Activated T-cell treated with anti-CD3 and anti-CD28 coated beads, Interleukin-2, amount 50 U/mL, for 1 hour (primary cell): ENCODE measurements around the gene DUSP22.
"Not testable (repeated sequence)": the region's sequence is repeated elsewhere in the genome, so short reads cannot be mapped to it uniquely, and the experiment has no call there.

Experiments used
- DNase-seq: peaks from one replicate; pipeline ENCODE4 v3.0.0-alpha.2; 2020

Gene DUSP22

DNA sequence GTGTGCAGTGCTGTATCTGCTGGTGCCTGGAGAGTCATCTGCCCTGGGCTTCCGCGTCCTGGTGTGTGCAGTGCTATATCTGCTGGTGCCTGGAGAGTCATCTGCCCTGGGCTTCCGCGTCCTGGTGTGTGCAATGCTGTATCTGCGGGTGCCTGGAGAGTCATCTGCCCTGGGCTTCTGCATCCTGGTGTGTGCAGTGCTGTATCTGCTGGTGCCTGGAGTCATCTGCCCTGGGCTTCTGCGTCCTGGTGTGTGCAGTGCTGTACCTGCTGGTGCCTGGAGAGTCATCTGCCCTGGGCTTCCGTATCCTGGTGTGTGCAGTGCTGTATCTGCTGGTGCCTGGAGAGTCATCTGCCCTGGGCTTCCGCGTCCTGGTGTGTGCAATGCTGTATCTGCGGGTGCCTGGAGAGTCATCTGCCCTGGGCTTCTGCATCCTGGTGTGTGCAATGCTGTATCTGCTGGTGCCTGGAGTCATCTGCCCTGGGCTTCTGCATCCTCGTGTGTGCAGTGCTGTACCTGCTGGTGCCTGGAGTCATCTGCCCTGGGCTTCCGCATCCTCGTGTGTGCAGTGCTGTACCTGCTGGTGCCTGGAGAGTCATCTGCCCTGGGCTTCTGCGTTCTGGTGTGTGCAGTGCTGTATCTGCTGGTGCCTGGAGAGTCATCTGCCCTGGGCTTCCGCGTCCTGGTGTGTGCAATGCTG, 33.0 kb downstream of the DUSP22 start:
- DNase-seq = not testable (repeated sequence)

DNA sequence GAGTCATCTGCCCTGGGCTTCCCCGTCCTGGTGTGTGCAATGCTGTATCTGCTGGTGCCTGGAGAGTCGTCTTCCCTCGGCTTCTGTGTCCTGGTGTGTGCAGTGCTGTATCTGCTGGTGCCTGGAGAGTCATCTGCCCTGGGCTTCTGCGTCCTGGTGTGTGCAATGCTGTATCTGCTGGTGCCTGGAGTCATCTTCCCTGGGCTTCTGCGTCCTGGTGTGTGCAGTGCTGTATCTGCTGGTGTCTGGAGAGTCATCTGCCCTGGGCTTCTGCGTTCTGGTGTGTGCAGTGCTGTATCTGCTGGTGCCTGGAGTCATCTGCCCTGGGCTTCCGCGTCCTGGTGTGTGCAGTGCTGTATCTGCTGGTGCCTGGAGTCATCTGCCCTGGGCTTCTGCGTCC, 33.8 kb downstream of the DUSP22 start:
- not testable (repeated sequence) for DNase-seq

DNA sequence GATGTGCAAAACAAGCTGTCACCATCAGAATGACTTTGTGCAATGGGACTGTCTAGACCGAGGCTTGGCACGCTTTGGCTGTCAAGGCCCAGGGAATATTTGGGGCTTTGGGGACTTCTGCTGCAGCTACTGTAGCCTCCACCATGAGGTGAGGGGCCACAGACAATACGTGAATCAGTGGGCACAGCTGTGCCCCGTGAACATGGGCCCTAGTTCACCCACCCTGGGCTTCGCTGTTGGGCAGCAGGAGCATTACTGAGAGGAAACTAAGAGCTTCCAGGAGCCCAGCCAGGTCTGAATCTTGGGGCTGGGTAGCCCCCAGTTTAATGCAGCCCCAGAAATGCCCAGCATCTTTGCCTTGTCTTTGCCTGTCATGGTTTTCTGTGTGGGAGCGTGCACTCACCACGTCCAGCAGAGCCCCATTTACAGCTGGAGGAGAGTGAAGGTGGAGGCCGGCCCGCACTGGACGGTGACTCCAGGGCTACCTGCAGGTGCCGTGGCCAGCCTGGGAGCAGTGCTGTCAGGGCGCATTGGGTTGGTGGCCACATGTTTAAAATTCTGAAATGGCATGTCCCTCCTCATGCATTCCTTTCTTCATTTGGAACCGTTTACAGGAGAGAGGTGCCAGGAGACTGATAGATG, 34.7 kb downstream of the DUSP22 start:
- DNase-seq = no peak

- no peak for DNase-seq
Measured at GRCh38 chr6:327538-328116, 35.3 kb downstream of the DUSP22 start.

DNA sequence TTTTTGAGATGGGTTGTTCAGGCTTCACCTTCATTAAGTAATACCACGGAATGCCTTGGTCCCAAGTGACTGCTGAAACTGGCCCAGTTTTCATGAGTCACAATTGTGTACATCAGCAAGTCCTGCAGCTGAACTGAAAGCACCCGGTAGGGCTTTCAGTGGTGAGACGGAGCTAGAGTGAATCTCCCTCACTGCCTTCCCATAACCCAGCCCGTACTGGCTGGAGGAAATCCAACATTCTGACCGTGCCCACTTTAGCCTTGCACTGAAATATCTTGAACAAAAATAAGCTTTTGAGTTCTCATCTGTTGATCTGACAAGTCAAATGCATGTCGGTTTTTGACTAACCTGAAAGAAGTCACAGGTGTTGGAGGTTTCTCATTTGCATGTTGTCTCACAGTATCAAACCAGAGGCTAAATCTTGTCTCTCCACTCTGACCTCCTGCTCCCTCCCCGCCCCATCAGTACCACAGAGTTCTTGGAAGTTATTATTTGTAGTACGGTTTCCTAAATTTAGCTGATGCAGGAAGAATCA, 35.9 kb downstream of the DUSP22 start:
- DNase-seq = no peak

- no peak for DNase-seq
Measured at GRCh38 chr6:328924-329323, 36.6 kb downstream of the DUSP22 start.

DNA sequence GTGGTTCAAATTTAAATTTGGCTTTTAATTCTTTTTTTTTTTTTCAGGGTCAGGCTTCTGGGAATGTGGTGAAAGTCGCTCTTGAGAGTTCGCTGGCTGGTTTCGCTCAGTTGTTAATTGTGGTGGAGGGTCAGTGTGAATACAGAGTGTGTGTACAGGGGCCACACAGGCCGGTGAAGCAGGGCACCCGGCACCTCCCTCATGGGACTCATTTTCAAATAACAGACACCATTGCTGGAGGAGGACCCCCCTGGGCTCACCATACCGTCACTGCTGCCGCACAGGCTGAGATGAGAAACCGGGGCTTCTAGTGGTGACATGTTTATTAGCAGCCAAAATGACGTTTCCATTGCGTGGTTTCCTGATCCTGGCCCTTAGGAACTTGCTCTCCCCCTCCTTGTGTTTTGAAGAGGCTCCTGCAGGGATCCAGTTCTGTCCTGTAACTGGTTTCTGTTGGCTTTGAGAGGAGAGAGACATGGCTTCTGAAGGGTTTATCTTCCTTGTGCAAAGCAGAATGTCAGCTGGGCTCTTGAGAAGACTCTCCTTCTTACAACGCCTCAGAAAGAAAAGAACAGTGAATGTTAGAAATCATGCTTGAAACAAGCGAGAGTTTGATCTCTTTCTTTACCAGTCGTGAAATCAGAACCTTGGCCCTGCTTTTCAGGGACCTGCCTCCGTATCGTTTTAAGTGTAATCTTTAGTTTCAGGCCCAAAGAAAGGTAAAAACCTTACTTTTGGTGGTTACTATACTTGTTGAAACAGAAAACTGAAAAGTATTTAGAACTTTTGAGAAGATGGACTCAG, 37.8 kb downstream of the DUSP22 start:
- DNase-seq = no peak

DNA sequence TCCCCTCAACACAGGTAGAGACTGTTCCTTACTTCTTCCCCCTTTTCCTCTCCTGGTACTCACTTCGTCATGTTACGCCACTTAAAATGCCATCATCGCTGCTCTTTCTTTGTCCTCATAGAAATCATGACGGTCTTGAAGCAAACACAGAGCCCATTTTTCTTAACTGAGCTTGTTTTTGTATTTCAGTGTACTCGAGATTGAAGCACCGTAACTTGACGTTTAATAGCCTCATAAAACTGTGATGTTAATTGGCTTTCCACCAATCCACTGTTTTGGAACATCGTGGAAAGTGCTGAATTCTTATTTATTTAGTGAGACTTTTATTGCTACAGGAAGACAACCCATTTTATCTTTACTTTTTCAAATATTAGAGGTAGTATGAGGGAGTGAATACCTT, 38.7 kb downstream of the DUSP22 start:
- no peak for DNase-seq

- DNase-seq = no peak
Measured at GRCh38 chr6:331622-332521, 39.6 kb downstream of the DUSP22 start.

- DNase-seq = no peak
Measured at GRCh38 chr6:332671-333070, 40.4 kb downstream of the DUSP22 start.

DNA sequence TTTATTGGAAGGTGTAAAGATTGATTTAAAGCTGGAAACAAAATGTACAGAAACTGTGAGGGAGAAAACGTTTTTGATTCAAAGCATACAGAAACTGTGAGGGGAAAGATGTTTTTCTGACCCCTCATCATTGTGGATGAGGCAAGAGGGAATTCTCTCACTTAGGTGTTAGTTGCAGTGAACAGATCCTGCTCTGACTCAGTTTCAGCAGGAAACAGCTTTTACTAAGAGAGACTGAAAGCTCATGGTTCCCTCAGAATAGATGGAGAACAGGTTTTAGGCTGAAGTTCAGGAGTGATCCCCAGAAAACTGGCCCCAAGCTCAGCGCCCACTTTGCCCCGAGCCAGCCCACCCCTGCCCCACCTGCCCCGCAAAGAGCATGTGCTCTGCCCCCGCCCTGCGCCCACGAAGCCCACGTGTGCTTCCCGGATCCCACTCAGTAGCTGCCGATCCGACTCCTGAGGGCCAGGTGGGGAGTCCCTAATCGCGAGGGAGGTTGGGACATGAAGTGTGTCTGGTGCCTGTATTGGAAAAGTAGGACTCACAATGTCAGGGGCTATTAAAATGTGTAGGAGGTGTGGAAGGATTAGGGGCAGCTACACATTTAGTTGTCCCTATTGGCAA, 41.2 kb downstream of the DUSP22 start:
- DNase-seq = no peak

DNA sequence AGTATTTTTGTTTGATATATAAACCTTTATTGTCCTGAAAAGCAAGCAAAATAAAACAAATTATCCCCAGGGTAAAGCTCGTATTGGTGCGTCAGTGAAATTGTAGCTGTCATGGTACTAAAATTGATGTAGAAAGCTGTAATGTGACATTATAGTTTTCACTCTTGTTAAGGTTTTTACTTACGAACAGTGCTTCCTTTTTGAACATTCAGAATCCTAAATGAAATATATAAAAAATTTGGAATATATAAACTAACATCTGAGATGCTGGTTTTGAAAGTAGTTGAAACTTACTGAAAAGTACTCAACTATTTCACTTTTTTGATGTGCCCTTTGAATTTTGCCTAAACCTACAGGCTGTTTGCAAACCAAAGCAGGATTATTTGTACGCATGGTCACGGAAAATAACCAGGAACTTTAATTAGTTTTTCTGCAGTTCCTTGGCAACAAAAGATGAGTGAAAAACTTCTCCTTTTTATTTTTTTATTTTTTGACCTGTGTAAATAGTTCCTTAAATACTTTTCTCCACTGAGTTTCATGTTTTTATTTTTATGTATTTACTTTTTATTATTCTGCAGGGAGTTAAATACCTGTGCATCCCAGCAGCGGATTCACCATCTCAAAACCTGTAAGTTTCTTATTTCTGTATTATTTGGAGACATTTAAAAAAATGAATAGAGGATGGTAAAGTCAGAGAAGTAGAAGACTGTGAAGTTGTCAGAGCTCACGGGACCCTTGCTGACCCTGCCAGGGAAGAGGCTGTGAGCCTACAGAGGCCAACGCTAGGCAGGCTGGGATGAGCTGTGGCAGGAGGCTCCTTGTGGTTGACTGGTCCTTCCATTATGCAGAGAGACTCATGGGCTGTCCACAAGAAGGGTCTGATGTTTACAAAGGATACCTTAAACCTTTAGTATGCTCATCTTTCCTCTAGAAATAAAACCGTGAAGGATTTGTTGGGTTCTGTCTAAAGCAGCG, 42.5 kb downstream of the DUSP22 start:
- DNase-seq = no peak

- no peak for DNase-seq
Measured at GRCh38 chr6:335572-335971, 43.3 kb downstream of the DUSP22 start.

DNA sequence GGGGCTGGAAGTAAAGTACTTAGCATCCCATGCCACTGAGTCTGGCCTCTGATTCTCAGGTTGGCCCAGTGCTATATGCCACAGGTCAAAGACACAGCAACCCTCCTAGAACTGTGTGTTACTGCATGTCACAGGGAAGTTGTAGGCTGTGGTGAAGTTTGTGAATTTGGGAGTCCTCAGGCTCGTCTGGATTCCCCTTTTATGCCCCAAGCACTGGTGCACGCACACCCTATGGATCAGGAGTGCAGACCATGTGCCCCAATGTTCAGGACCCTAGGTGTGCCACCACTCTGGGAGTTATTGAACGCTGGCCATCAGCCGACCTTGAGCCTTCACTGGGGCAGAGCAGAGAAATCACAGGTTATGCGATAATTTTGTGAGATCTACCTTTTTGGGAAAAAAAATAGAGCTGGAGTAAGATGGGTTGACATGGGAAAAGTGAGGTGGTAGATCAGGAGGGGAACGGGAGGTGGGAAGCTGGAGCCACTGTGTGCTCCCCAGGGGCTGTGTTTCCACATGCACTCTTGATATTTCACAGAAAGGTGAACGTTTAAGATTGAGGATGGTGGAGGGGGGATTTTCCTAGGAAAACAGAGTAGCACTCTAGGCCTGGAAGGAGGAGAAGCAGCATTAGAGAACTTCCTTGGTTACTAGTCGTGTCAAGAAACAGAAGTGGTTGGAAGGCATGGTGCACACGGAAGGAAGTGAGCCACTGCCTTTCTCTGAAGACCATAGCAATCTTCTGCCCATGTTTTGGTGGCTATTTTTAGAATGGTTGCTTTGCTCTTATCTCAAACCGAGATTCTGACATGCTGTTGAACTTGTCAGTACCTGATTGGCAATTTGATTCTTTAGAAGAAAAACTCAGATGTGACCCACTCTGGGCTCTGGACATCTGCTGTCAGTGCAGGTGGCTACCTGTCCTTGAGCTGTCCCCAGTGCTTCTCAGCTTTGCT, 44.1 kb downstream of the DUSP22 start:
- DNase-seq = no peak

- no peak for DNase-seq
Measured at GRCh38 chr6:337805-338368, 45.6 kb downstream of the DUSP22 start.

- DNase-seq = no peak
Measured at GRCh38 chr6:338815-339262, 46.6 kb downstream of the DUSP22 start.

GRCh38 chr6:339480-339879, 47.2 kb downstream of the DUSP22 start:
- no peak for DNase-seq

DNA sequence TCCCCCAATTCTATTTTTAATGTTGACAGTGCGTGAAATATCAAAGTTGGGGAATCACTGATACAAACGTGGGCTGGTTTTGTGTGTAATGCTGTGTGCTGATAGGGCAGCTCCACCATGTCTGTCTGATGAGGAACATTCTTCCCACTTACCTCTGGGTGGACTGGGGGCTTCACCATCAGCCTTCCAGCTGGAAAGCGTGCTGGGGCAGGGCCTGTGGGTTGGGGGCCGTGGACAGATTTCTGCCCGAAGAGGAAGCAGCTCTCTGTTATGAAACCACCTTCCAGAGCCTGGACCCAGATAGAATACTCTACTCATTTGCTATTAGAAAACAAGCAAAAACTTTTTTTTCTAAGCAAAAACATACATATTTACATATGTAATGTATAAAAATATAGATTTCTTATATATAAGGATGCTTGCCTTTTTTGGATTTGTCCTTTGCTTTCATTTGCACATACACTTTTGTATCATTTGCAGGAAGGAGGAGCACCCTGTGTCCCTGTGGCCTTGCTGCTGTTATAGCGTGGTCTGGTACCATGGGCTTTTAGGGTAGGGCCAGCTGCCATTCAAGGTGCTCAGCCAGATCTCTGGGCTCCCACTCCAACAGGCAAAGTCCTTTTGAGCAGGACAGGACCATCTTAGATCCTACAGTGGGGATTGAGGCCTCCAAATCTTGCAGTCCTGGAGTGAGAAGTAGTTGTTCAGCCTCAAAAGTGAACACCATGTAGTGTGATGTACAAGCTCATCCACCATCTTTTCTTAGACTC, 48.1 kb downstream of the DUSP22 start:
- no peak for DNase-seq
